Measurements from ENCODE around the gene PBX2.

The PBX2 gene, protein sequence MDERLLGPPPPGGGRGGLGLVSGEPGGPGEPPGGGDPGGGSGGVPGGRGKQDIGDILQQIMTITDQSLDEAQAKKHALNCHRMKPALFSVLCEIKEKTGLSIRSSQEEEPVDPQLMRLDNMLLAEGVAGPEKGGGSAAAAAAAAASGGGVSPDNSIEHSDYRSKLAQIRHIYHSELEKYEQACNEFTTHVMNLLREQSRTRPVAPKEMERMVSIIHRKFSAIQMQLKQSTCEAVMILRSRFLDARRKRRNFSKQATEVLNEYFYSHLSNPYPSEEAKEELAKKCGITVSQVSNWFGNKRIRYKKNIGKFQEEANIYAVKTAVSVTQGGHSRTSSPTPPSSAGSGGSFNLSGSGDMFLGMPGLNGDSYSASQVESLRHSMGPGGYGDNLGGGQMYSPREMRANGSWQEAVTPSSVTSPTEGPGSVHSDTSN
- total RNA-seq: 41.7 to 93.3 (median 58.4) reads per million in 3 donors

DNA sequence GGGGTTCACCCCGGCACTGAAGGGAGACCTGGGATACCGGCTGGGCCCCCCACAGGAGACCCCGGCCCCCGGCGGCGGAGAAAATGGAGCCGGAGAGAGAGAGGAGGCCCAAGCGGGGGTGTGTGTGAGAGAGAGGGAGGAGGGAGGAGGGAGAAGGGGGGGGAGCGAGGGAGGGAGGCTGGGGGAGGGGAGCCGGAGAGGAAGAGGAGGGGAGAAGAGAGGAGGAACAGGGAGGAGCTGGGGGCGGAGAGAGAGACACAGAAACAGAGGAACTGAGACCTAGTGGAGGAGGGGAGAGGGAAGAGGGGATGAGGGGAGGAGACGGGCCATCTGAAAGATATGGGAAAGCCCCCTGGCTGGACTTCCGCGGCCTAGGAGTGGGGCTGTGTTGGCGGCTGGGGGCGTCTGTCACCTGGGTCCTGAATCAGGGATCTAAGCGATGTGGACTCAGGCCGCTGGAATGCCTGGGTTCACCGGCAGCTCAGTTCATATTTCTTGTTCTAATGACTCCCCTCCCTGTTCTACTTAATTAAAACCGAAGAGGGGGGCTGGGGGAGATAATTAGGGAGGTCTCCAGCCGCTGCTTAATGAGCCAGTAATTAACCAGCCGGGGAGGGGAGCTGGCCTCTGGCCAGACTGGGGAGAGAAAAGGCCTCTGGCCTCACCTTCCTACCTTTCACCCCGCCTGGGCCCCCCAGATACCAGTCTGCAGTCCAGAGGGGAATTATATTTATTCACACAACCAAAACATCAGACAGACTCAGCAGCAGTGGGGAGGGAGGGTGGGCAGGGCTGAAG, at the start of gene PBX2:
Gene PBX2 (minus strand): TSS at position 149 of the 798 bp plus-strand sequence. CDS start 287 bp downstream, outside the sequence.
- Histone ChIP-seq H3K9me3 (ENCODE audit: control insufficient read depth, low read length) (no peaks in the 10 kb centered on the region), H3K27me3 (replicated peaks; ENCODE audit: control insufficient read depth, insufficient read depth, low read length, poor library complexity, severe bottlenecking) (no peaks in the 10 kb centered on the region), H3K4me3 (ENCODE audit: insufficient read depth, low read depth, low read length, poor library complexity, severe bottlenecking) (peak within 1 kb of the TSS; percentile 96), H3K36me3 (ENCODE audit: control insufficient read depth, insufficient read depth, low read length) (peaks cover 21% of the 10 kb centered on the region), H3K27ac (ENCODE audit: insufficient read depth, low read length, poor library complexity, severe bottlenecking) (peak within 1 kb of the TSS; percentile 95), H3K4me1 (ENCODE audit: control insufficient read depth, insufficient read depth, low read length, poor library complexity, severe bottlenecking) (peaks cover 55% of the 10 kb centered on the region)
- DNase-seq: peak; percentile 62 to 77 (median 67)

DNA sequence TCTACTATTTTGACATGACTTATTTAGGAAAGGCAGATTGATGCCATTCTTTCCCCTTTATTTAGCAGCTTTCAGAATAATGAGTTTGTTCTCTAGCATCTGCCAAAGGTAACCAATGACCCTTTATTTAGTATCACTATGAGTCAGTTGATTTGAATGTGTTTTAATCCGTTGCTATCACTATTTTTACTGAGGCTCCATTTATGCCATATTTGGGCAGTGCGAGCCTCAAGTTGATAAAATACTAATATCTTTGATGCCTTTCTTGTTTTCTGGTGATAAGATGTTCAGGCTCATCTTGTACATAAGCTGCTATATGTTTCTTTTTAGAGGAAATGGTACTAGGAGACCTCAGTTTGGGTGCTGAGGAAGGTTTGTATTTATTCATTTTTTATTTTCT, 49.5 kb upstream of the PBX2 start:
- Histone ChIP-seq H3K4me3 (ENCODE audit: insufficient read depth, low read depth, low read length, poor library complexity, severe bottlenecking) (no peak overlapping the region), H3K9me3 (ENCODE audit: control insufficient read depth, low read length) (no peaks in the 10 kb centered on the region)

DNA sequence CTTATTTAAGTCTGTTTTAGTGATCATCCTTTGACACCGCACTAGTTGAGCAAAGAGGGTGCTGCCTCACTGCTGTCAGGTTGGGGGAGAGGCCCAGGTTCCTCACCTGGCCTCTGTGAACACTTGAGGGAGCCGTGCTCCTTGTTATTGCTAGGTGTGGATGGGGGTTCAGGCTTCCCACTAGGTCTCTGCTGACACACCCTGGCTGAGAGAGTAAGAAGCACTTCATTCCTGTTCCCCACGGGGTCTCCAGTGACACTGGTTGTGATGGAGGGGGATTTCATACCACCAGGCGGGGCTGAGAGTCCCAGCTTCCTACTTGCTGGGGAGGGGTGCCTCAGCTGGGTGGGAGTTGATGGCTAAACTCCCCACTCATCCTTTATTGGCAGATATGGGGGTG, 44.9 kb upstream of the PBX2 start:
- no peak overlapping the region for H3K4me3 ChIP-seq (ENCODE audit: insufficient read depth, low read depth, low read length, poor library complexity, severe bottlenecking)
- H3K4me1 ChIP-seq (ENCODE audit: control insufficient read depth, insufficient read depth, low read length, poor library complexity, severe bottlenecking): no peaks in the 10 kb centered on the region
- H3K36me3 ChIP-seq (ENCODE audit: control insufficient read depth, insufficient read depth, low read length): no peaks in the 10 kb centered on the region
- no peaks in the 10 kb centered on the region for H3K27me3 ChIP-seq (replicated peaks; ENCODE audit: control insufficient read depth, insufficient read depth, low read length, poor library complexity, severe bottlenecking)
- no peak overlapping the region for H3K27ac ChIP-seq (ENCODE audit: insufficient read depth, low read length, poor library complexity, severe bottlenecking)
- DNase-seq: no peak
- H3K9me3 ChIP-seq (ENCODE audit: control insufficient read depth, low read length): no peaks in the 10 kb centered on the region

More for the DNA sequence above, 49.5 kb upstream of the PBX2 start:
- no peaks in the 10 kb centered on the region for H3K36me3 ChIP-seq (ENCODE audit: control insufficient read depth, insufficient read depth, low read length)
- no peaks in the 10 kb centered on the region for H3K27me3 ChIP-seq (replicated peaks; ENCODE audit: control insufficient read depth, insufficient read depth, low read length, poor library complexity, severe bottlenecking)
- H3K4me1 ChIP-seq (ENCODE audit: control insufficient read depth, insufficient read depth, low read length, poor library complexity, severe bottlenecking): no peaks in the 10 kb centered on the region
- no peak for DNase-seq
- no peak overlapping the region for H3K27ac ChIP-seq (ENCODE audit: insufficient read depth, low read length, poor library complexity, severe bottlenecking)

DNA sequence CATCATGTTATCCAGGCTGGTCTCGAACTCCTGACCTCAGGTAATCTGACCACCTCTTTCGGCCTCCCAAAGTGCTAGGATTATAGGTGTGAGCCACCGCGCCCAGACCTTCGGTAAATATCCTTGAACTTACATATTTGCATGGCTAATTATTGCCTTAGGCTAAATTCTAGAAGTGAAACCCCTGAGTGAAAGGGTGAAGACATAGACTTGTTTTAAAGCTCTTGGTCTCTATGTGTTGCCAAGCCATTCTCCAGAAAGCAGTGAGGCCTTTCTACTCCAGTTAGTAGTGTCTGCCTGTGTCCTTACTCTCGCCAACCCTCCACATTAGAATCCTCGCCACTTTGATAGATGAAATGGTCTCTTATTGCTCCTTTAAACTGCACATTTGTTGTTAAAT, 36.4 kb upstream of the PBX2 start:
- H3K36me3 ChIP-seq (ENCODE audit: control insufficient read depth, insufficient read depth, low read length): no peaks in the 10 kb centered on the region
- no peaks in the 10 kb centered on the region for H3K27me3 ChIP-seq (replicated peaks; ENCODE audit: control insufficient read depth, insufficient read depth, low read length, poor library complexity, severe bottlenecking)
- H3K27ac ChIP-seq (ENCODE audit: insufficient read depth, low read length, poor library complexity, severe bottlenecking): no peak overlapping the region
- H3K9me3 ChIP-seq (ENCODE audit: control insufficient read depth, low read length): no peaks in the 10 kb centered on the region
- no peak for DNase-seq
- no peak overlapping the region for H3K4me3 ChIP-seq (ENCODE audit: insufficient read depth, low read depth, low read length, poor library complexity, severe bottlenecking)
- H3K4me1 ChIP-seq (ENCODE audit: control insufficient read depth, insufficient read depth, low read length, poor library complexity, severe bottlenecking): no peaks in the 10 kb centered on the region

DNA sequence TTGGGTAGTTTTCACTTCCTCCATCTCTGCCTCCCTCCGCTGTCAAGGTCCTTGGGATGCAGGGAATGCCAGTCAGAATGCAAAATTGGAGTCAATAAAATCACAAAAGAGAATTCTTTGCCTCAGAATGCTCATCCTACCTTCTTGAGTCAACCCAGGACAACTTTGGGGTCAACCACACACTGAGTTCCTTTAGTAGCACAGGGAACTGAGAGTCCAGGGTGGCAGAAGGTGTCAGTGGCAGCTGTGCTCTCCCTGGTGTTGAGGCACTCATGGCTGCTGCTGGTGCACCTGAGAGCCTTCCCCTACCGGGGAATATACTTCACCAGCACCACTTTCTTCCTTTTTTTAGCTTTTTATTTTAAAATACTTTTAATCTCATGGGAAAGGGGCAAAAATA, 34.7 kb upstream of the PBX2 start:
- no peaks in the 10 kb centered on the region for H3K27me3 ChIP-seq (replicated peaks; ENCODE audit: control insufficient read depth, insufficient read depth, low read length, poor library complexity, severe bottlenecking)

DNA sequence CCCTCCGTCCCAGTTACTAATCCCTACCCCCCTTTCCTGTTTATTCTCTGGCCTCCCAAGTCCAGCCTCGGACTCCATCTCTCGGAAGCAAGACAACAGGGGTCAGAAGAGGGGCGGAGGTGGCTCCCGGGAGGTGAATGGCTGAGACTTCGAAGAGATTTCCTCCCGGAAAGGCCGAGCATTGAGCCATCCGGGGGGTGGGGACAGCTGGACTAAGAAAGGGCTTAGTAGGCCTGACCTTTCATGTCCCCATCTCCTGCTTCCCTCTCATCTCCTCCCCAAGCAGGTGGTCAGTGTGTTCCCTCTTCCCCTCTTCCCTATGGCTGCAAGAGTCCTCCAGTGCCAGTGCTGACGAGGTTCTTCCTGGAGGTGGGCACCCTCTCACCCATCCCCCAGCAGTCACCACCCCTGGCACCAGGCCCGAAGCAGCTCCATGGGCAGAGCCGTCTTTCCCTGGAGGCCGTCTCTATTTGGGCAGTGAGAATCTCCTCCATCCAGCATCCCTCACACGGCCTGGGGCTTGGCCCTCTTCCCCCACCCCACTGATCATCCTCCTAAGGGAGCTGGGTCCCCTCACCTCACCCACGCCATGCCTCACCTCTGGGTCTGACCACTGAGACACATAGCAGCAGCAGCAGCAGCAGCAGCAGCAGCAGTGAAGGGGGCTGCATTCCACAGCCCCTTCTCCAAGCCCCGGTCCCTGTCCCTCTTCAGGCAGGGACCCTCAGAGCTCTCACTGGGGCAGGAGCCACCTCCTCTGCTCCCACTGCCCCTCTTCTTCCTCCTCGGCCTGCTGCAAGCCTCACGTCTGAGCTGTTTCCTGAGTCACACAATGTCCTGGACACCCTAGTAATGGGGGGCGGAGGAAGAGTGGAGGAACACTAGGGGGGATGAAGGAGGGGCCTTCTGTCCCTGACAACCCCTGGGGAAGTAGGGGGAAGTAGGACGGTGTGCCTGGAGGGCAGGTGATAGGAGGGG, 33.5 kb upstream of the PBX2 start, which contains the start of gene NOTCH4:
Gene NOTCH4 (minus strand): TSS at position 810 of the 978 bp plus-strand sequence. CDS start 139 bp downstream, at position 671.
- Histone ChIP-seq H3K9me3 (ENCODE audit: control insufficient read depth, low read length) (no peaks in the 10 kb centered on the region), H3K27me3 (replicated peaks; ENCODE audit: control insufficient read depth, insufficient read depth, low read length, poor library complexity, severe bottlenecking) (no peaks in the 10 kb centered on the region), H3K4me1 (ENCODE audit: control insufficient read depth, insufficient read depth, low read length, poor library complexity, severe bottlenecking) (no peaks in the 10 kb centered on the region), H3K27ac (ENCODE audit: insufficient read depth, low read length, poor library complexity, severe bottlenecking) (no peak within 1 kb of the TSS), H3K36me3 (ENCODE audit: control insufficient read depth, insufficient read depth, low read length) (no peaks in the 10 kb centered on the region), H3K4me3 (ENCODE audit: insufficient read depth, low read depth, low read length, poor library complexity, severe bottlenecking) (no peak within 1 kb of the TSS)
- DNase-seq: no peak

More for the DNA sequence above, 34.7 kb upstream of the PBX2 start:
- Histone ChIP-seq H3K4me1 (ENCODE audit: control insufficient read depth, insufficient read depth, low read length, poor library complexity, severe bottlenecking) (no peaks in the 10 kb centered on the region), H3K27ac (ENCODE audit: insufficient read depth, low read length, poor library complexity, severe bottlenecking) (no peak overlapping the region), H3K4me3 (ENCODE audit: insufficient read depth, low read depth, low read length, poor library complexity, severe bottlenecking) (no peak overlapping the region), H3K9me3 (ENCODE audit: control insufficient read depth, low read length) (no peaks in the 10 kb centered on the region), H3K36me3 (ENCODE audit: control insufficient read depth, insufficient read depth, low read length) (no peaks in the 10 kb centered on the region)
- DNase-seq: no peak

DNA sequence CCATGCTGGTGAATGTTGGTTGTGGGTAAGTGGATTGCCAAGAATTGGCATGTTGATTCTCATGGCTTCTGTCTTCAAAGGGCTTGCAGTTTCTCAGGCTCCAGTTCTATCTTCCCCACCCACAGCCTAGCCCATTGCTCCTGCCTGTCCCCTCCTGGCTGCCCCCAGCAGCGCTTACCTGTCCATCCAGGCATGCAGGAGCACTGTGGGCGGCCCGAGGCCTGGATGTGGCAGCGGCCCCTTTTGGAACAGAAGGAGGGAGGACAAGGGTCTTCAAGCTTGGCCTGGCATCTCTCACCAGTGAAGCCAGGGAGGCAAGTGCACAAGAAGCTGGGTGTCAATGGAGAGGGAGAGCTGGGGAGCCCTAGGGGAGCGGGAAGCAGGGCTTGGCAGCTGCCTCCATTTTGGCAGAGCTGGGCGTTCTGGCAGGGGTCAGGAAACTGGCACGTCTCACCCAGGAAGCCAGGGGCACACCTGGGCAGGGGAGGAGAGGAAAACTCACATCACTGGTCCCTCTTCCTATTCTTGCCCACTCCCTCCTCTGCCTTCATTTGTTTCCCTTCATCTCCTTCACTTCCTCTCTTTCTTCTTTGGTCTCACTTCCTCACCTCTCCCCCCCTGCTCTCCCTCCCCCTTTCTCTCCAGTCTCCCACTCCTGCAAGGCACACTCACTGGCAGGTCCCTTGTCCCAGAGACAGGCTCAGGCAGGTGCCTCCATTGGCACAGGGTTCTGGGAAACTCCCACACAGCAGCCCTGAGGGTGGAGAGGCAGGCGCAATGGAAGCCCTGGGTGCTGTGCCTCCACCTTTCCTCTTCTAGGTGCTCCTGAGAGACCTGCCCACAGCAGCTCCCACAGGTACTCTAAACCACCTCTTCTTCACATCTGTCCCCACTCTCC, 32.6 kb upstream of the PBX2 start:
- Histone ChIP-seq H3K27ac (ENCODE audit: insufficient read depth, low read length, poor library complexity, severe bottlenecking) (no peak overlapping the region), H3K36me3 (ENCODE audit: control insufficient read depth, insufficient read depth, low read length) (no peaks in the 10 kb centered on the region), H3K9me3 (ENCODE audit: control insufficient read depth, low read length) (no peaks in the 10 kb centered on the region), H3K27me3 (replicated peaks; ENCODE audit: control insufficient read depth, insufficient read depth, low read length, poor library complexity, severe bottlenecking) (no peaks in the 10 kb centered on the region), H3K4me3 (ENCODE audit: insufficient read depth, low read depth, low read length, poor library complexity, severe bottlenecking) (no peak overlapping the region), H3K4me1 (ENCODE audit: control insufficient read depth, insufficient read depth, low read length, poor library complexity, severe bottlenecking) (no peaks in the 10 kb centered on the region)
- no peak for DNase-seq

DNA sequence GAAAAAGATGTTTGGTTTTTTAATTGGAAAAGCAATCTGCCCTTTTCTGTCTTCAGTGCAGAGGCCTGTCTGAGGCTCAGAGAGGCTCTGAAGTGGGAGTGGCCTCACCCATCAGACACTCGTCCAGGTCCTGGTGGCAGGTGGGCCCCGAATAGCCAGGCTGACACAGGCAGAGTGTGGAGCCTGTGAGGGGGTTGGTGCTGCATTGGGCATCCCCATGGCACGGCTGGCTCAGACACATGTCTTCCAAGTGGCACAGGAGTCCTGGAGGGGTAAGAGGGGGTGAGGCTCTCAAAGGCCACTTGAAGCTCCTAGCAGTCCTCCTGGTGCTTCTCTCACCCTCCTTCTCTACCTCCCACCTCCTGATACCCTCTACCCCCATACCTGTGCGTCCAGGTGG, 30.0 kb upstream of the PBX2 start:
- no peak overlapping the region for H3K27ac ChIP-seq (ENCODE audit: insufficient read depth, low read length, poor library complexity, severe bottlenecking)
- H3K36me3 ChIP-seq (ENCODE audit: control insufficient read depth, insufficient read depth, low read length): no peaks in the 10 kb centered on the region
- H3K9me3 ChIP-seq (ENCODE audit: control insufficient read depth, low read length): no peaks in the 10 kb centered on the region
- no peaks in the 10 kb centered on the region for H3K4me1 ChIP-seq (ENCODE audit: control insufficient read depth, insufficient read depth, low read length, poor library complexity, severe bottlenecking)
- H3K4me3 ChIP-seq (ENCODE audit: insufficient read depth, low read depth, low read length, poor library complexity, severe bottlenecking): no peak overlapping the region
- DNase-seq: no peak
- no peaks in the 10 kb centered on the region for H3K27me3 ChIP-seq (replicated peaks; ENCODE audit: control insufficient read depth, insufficient read depth, low read length, poor library complexity, severe bottlenecking)

DNA sequence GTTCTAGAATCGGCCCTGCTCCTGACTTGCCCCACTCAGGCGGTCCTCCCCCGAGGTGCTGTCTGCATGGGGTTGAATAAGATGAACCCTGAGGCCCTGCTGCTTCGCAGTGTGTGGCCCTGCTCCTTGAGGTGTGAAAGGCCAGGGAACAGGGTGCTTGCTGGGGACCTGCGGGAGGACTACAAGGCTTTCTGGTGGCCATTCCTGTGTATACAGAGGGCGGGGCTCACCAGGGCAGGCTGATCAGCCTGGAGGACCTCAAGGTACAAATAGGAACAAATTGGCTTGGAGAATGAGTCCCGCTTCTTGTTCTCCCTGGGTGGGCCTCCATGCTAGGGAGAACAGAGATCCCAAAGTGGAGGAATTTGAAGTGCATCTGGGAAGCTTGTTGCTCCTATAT, 28.2 kb upstream of the PBX2 start:
- no peak for DNase-seq
- H3K27me3 ChIP-seq (replicated peaks; ENCODE audit: control insufficient read depth, insufficient read depth, low read length, poor library complexity, severe bottlenecking): no peaks in the 10 kb centered on the region
- no peak overlapping the region for H3K27ac ChIP-seq (ENCODE audit: insufficient read depth, low read length, poor library complexity, severe bottlenecking)
- H3K36me3 ChIP-seq (ENCODE audit: control insufficient read depth, insufficient read depth, low read length): no peaks in the 10 kb centered on the region
- no peaks in the 10 kb centered on the region for H3K4me1 ChIP-seq (ENCODE audit: control insufficient read depth, insufficient read depth, low read length, poor library complexity, severe bottlenecking)
- no peak overlapping the region for H3K4me3 ChIP-seq (ENCODE audit: insufficient read depth, low read depth, low read length, poor library complexity, severe bottlenecking)
- no peaks in the 10 kb centered on the region for H3K9me3 ChIP-seq (ENCODE audit: control insufficient read depth, low read length)

Data from effector memory CD4-positive, alpha-beta T cell (primary cell).